HL-60 (cell line): Measurements from ENCODE around the gene MCF2L2.

Experiments
- DNase-seq, 2 experiments: peaks; one replicate each; pipeline ENCODE4 v3.0.0-alpha.2; 2010 to 2020; ENCODE audit warnings: low read depth in 1 of 2, low spot score in 1 of 2
- H3K27ac ChIP-seq: fragments of 250-450 bp; sonication (Bioruptor Pico); replicated peaks from 2 replicates; pipeline ENCODE4 v1.5.1; 2020; ENCODE audit warnings: mild to moderate bottlenecking, moderate library complexity
- H3K27me3 ChIP-seq: fragments of 250-450 bp; sonication (Bioruptor Pico); 2 replicates; pipeline ENCODE4 v1.5.1; 2021; ENCODE audit warnings: mild to moderate bottlenecking, moderate library complexity; ENCODE audit not compliant: insufficient read depth, poor library complexity, severe bottlenecking
- H3K4me3 ChIP-seq: replicated peaks from 2 replicates; pipeline ENCODE4 v1.5.1; 2011; ENCODE audit warnings: mild to moderate bottlenecking, control low read depth, low read length; ENCODE audit not compliant: insufficient read depth
- CTCF ChIP-seq: IDR thresholded peaks from one replicate; pipeline ENCODE4 v1.5.1; 2011; ENCODE audit warnings: low read length, control low read depth, inconsistent platforms; ENCODE audit not compliant: insufficient read depth
- GABPA ChIP-seq: IDR thresholded peaks from 2 replicates; pipeline ENCODE4 v1.6.1; 2012; ENCODE audit warnings: low read depth
- POLR2AphosphoS5 ChIP-seq: IDR thresholded peaks from 2 replicates; pipeline ENCODE4 v1.6.1; 2012; ENCODE audit warnings: low read depth
- REST ChIP-seq: IDR thresholded peaks from 2 replicates; pipeline ENCODE4 v1.6.1; 2012; ENCODE audit warnings: low read depth; ENCODE audit not compliant: insufficient replicate concordance
- SPI1 ChIP-seq: IDR thresholded peaks from 2 replicates; pipeline ENCODE4 v1.6.1; 2012; ENCODE audit warnings: low read depth, mild to moderate bottlenecking, borderline replicate concordance

The MCF2L2 gene

GRCh38 chr3:183410280-183410679 is 18.1 kb downstream of the MCF2L2 start:
- Histone ChIP-seq H3K4me3 (no peak overlapping the region), H3K27ac (no peak overlapping the region), H3K27me3 (no peaks in the 10 kb centered on the region)
- no peak for DNase-seq
- no peak for TF ChIP-seq REST
- no peak for TF ChIP-seq GABPA
- TF ChIP-seq CTCF, result no peak
- TF ChIP-seq SPI1, result no peak
- no peak for TF ChIP-seq POLR2AphosphoS5

- H3K4me3 ChIP-seq, result no peak overlapping the region
- H3K27me3 ChIP-seq, result no peaks in the 10 kb centered on the region
- H3K27ac ChIP-seq, result no peak overlapping the region
- no peak for DNase-seq
- TF ChIP-seq SPI1 (no peak), REST (no peak), CTCF (no peak), POLR2AphosphoS5 (no peak), GABPA (no peak)
These were observed 19.2 kb downstream of the MCF2L2 start for GRCh38 chr3:183409219-183409618.

- no peak for TF ChIP-seq CTCF
- TF ChIP-seq SPI1, result no peak
- TF ChIP-seq GABPA, result no peak
- no peak for TF ChIP-seq REST
- TF ChIP-seq POLR2AphosphoS5, result no peak
- DNase-seq, result no peak
- Histone ChIP-seq H3K4me3 (no peak overlapping the region), H3K27ac (no peak overlapping the region), H3K27me3 (peaks cover 5% of the 10 kb centered on the region)
These were observed 26.7 kb downstream of the MCF2L2 start for GRCh38 chr3:183401678-183402077.
